ENCODE measurements around the gene PITPNC1.
"Not testable (repeated sequence)": the region's sequence is repeated elsewhere in the genome, so short reads cannot be mapped to it uniquely, and the experiment has no call there.

- TF ChIP-seq CTCF, POLR2A (IDR thresholded peaks at IDR 0.05): not testable (repeated sequence)
These were observed 325.8 kb downstream of the PITPNC1 start for GRCh38 chr17:67702861-67703260.

Data from adrenal gland (tissue), 5 donors.